SU-DHL-6 (cell line): ENCODE results near the gene DCLRE1C.

ENCODE experiments used
- CTCF ChIP-seq: fragments of 200-600 bp; sonication (generic); IDR thresholded peaks from one replicate; pipeline ENCODE4 v1.5.1; 2017; ENCODE audit warnings: antibody characterized with exemption, mild to moderate bottlenecking, low read length, moderate library complexity; ENCODE audit not compliant: insufficient read depth, poor library complexity, severe bottlenecking
- EZH2phosphoT487 ChIP-seq: fragments of 200-600 bp; sonication (generic), shearing (Covaris generic); conservative IDR thresholded peaks from 2 replicates; pipeline ENCODE4 v1.6.1; 2018; ENCODE audit warnings: mild to moderate bottlenecking, antibody characterized with exemption, low read length, moderate library complexity, mixed read lengths

GRCh38 chr10:14971867-14972448 is 18.1 kb upstream of the DCLRE1C start:
- TF ChIP-seq CTCF (peak; percentile 74), EZH2phosphoT487 (no peak)
